Upper lobe of left lung (tissue), 6 donors: ENCODE data around the gene TP53BP1. TPM values are rescaled to one million over a fixed set of nuclear protein-coding genes. Genes with fewer than 3 reads are reported as not detected.
A peak's percentile ranks its signal among the peaks of the same experiment; 100 is the strongest.

Experiments used
- ATAC-seq, 2 donors: fragments of 200-7000 bp; cut with Tn5 transposase; one replicate each; pipeline ENCODE4 v1.9.1; 2022; ENCODE audit warnings: mild to moderate bottlenecking in 2 of 2, moderate library complexity in 2 of 2; ENCODE audit not compliant: low FRiP score in 2 of 2
- DNase-seq, 2 donors: peaks; one replicate each; pipeline ENCODE4 v3.0.0-alpha.2; 2019 to 2020
- H3K27ac ChIP-seq, 4 donors: fragments of 200-600 bp; sonication (generic); one replicate each; pipeline ENCODE4 v1.5.1; 2016 to 2019
- H3K27me3 ChIP-seq, 4 donors: fragments of 200-600 bp; sonication (generic); one replicate each; pipeline ENCODE4 v1.5.1; 2017 to 2019
- H3K36me3 ChIP-seq, 4 donors: fragments of 200-600 bp; sonication (generic); one replicate each; pipeline ENCODE4 v1.5.1; 2016 to 2019
- H3K4me1 ChIP-seq, 4 donors: fragments of 200-600 bp; sonication (generic); one replicate each; pipeline ENCODE4 v1.5.1; 2018 to 2019
- H3K4me3 ChIP-seq, 4 donors: fragments of 200-600 bp; sonication (generic); one replicate each; pipeline ENCODE4 v1.5.1; 2017 to 2019; ENCODE audit warnings: mild to moderate bottlenecking in 2 of 4, moderate library complexity in 1 of 4
- H3K9me3 ChIP-seq, 4 donors: fragments of 200-600 bp; sonication (generic); one replicate each; pipeline ENCODE4 v1.5.1; 2018 to 2019
- EP300 ChIP-seq, 4 donors: sonication (generic); formaldehyde crosslinking; IDR thresholded peaks; one replicate each; pipeline ENCODE4 v1.5.1; 2017; ENCODE audit warnings: antibody characterized with exemption in 4 of 4, control low read depth in 2 of 4
- POLR2A ChIP-seq, 4 donors: fragments of 450-650 bp; IDR thresholded peaks; one replicate each; pipeline ENCODE4 v1.5.1; 2016 to 2017; ENCODE audit warnings: antibody characterized with exemption in 4 of 4, mild to moderate bottlenecking in 2 of 4
- POLR2AphosphoS5 ChIP-seq, 2 donors: sonication (generic); formaldehyde crosslinking; IDR thresholded peaks; one replicate each; pipeline ENCODE4 v1.5.1; 2017; ENCODE audit warnings: antibody characterized with exemption in 2 of 2
- WGBS, 2 donors: methylation state at CpG; one replicate each; pipeline ENCODE4 v1.1.5; 2017 to 2018; 5-methylcytosine and 5-hydroxymethylcytosine counted together
- total RNA-seq, 6 donors: library from RNA; depleted of rRNA in 4 of 6; stranded (reverse); fragments of >200 nt in 4 of 6; gene quantifications; one replicate each; pipeline versions ENCODE4 v1.1.0 to v1.2.1, GENCODE V29; 2016 to 2021
- TF ChIP-seq, protein P1 (sequence below), 6 experiments: fragments of 450-650 bp in 4 of 6; fragments of 200-600 bp in 2 of 6; sonication (generic) in 2 of 6; IDR thresholded peaks; one replicate each; pipeline ENCODE4 v1.5.1; 2016 to 2019; ENCODE audit warnings: antibody characterized with exemption in 6 of 6
- donor health status: DM: no; HTN: no; CAD: no; lungs with moderate emphysema.
- donor health status: DM: no; HTN: yes; CAD: no; lungs with severe emphysema.

The TP53BP1 gene
- total RNA-seq, 6 donors from 2014 or later = 19.3 to 122 (median 28.7) TPM

DNA sequence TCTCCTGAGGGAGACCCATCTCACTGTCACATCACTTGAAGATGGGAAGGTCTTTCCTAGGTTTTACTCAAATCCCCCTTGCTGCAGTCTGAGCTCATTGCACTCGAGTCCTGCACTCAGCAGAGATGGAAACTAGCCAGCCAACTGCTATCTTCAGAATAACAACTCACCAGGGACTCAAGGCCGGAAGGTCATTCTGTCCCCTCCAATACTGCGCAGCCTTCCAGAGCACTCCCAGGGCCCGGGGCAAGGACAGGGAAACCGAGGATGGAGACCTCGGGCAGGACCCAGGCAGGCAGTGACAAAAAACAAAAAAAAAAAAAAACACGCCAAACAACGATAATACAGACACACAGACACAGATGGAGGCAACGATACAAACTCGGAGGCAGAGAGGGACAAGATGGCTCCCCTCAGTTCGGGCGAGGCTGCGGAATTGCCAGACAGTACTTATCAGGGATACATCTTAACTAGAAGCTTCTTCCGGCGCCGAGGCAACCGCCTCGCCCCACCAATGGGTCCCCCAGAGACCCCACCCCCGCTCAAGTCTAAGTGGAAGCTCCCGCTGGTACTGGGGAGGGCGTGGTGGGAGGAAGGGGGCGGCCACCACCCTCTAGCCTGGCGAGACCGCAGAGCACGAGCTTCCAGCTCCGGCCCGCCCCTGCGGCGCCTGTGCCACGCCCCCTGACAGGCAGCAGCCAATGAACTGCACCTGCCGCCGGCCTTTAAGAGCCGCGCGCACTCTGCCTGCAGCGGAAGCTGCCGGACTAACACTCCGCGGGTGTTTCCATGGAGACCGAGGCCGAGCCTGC, 17.4 kb upstream of the TP53BP1 start:
- Histone ChIP-seq H3K4me1 (peaks cover 6 to 22% (median 13%) of the 10 kb centered on the region in 4 donors), H3K27me3 (no peaks in the 10 kb centered on the region), H3K27ac (peak overlapping the region; percentile 71 to 80 (median 75)), H3K4me3 (peak overlapping the region; percentile 49 to 76 (median 63)), H3K36me3 (no peaks in the 10 kb centered on the region), H3K9me3 (no peaks in the 10 kb centered on the region)
- TF ChIP-seq POLR2AphosphoS5 (IDR thresholded peaks at IDR 0.05) = peak; percentile 29 to 63
- TF ChIP-seq, protein P1, sequence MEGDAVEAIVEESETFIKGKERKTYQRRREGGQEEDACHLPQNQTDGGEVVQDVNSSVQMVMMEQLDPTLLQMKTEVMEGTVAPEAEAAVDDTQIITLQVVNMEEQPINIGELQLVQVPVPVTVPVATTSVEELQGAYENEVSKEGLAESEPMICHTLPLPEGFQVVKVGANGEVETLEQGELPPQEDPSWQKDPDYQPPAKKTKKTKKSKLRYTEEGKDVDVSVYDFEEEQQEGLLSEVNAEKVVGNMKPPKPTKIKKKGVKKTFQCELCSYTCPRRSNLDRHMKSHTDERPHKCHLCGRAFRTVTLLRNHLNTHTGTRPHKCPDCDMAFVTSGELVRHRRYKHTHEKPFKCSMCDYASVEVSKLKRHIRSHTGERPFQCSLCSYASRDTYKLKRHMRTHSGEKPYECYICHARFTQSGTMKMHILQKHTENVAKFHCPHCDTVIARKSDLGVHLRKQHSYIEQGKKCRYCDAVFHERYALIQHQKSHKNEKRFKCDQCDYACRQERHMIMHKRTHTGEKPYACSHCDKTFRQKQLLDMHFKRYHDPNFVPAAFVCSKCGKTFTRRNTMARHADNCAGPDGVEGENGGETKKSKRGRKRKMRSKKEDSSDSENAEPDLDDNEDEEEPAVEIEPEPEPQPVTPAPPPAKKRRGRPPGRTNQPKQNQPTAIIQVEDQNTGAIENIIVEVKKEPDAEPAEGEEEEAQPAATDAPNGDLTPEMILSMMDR (IDR thresholded peaks at IDR 0.05) = peak in 4 of 6 experiments; percentile 16 to 40 (median 33)
- TF ChIP-seq EP300 (IDR thresholded peaks at IDR 0.05) = peak in 1 of 4 donors; percentile 21
- peak in 2 of 4 donors; percentile 24 to 66 for TF ChIP-seq POLR2A (IDR thresholded peaks at IDR 0.05)
- WGBS, 2 donors = 0 to 1% methylated on average over 19 to 32 of the region's 41 CpGs
- peak; percentile 99 to 100 for DNase-seq
- peak; percentile 99 for ATAC-seq

DNA sequence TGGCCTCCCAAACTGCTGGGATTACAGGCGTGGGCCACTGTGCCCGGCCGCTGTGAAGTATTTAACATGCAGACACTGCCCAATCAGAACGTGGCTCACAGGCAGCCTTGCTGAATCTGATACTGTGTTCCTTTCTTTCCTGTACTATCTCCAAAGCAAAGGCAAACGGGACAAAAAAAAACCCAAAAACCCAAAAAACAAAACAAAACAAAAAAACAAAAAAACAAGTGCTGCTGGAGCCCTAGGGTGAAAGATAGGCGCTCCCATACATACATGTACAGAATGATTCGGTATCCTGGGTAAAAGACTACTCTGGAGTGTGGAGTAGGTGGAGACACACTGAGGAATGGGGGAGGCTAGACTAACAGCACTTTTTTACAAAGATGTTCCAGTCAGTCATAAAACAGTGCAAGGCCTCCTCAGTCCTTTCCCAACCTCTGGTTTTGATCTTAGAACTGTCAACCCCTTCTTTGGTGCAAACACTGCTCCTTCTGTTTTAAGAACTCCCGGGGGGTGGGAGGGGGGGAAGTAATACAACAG, 16.8 kb upstream of the TP53BP1 start:
- ATAC-seq (no peak), DNase-seq (no peak)
- no peaks in the 10 kb centered on the region for H3K9me3 ChIP-seq
- TF ChIP-seq, protein P1 (IDR thresholded peaks at IDR 0.05) = no peak
- TF ChIP-seq POLR2AphosphoS5 (IDR thresholded peaks at IDR 0.05) (no peak), EP300 (IDR thresholded peaks at IDR 0.05) (no peak), POLR2A (IDR thresholded peaks at IDR 0.05) (no peak)
- peaks cover 6 to 22% (median 13%) of the 10 kb centered on the region in 4 donors for H3K4me1 ChIP-seq
- no peaks in the 10 kb centered on the region for H3K36me3 ChIP-seq
- H3K27ac ChIP-seq = peak overlapping the region; percentile 71 to 80 (median 75)
- WGBS, 2 donors = 50 to 54% methylated on average over 8 of the region's 8 CpGs
- no peaks in the 10 kb centered on the region for H3K27me3 ChIP-seq
- H3K4me3 ChIP-seq = peak overlapping the region in 3 of 4 donors; percentile 62 to 76 (median 64)

DNA sequence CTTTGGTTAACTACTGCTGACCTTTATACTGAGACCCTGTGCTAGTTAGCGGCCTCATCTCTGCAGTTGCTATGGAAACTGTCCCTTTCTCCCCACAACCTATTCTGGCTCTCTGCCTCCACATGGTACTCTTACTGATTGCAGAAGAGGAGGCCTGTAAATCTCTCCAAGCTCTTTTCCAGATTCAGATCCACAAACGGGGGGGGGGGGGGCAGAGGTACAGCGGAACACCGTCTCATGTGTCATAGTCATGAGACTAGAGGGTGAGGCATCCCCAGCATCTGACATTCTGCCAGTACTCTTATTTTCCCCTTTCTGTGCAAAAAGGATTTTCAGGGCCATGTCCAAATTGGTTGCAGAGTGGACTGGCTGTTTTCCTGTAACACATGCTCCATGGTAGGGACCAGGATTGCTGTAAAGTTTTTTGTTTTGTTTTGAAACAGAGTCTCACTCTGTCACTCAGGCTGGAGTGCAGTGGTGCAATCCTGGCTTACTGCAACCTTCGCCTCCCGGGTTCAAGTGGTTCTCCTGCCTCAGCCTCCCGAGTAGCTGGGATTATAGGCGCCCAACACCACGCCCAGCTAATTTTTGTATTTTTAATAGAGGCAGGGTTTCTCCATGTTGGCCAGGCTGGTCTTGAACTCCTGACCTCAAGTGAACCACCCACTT, 16.2 kb upstream of the TP53BP1 start:
- no peak for DNase-seq
- no peaks in the 10 kb centered on the region for H3K36me3 ChIP-seq
- ATAC-seq = no peak
- H3K27me3 ChIP-seq = no peaks in the 10 kb centered on the region
- no peaks in the 10 kb centered on the region for H3K9me3 ChIP-seq
- no peak overlapping the region for H3K4me3 ChIP-seq
- H3K27ac ChIP-seq = peak overlapping the region in 2 of 4 donors; percentile 40 to 80
- WGBS, 2 donors = 70 to 75% methylated on average over 9 of the region's 9 CpGs
- TF ChIP-seq EP300 (IDR thresholded peaks at IDR 0.05) (no peak), POLR2A (IDR thresholded peaks at IDR 0.05) (no peak)
- peaks cover 6 to 22% (median 13%) of the 10 kb centered on the region in 4 donors for H3K4me1 ChIP-seq

DNA sequence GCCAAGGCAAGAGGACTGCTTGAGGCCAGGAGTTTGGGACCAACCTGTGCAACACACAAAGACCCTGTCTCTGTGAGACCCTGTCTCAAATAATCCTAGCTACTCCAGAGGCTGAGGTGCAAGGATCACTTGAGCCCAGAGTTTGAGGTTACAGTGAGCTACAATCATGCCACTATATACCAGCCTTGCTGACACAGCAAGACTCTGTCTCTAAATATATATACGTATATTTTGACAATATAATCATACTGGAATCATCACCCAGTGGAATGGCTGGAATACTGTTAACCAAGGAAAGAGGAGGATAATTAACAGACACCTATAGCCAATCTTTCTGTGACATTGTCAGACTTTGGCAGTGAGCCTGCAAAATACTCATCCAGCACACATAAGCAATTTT, 15.5 kb upstream of the TP53BP1 start:
- Histone ChIP-seq H3K9me3 (no peaks in the 10 kb centered on the region), H3K27ac (no peak overlapping the region), H3K27me3 (no peaks in the 10 kb centered on the region), H3K4me1 (peaks cover 6 to 22% (median 13%) of the 10 kb centered on the region in 4 donors), H3K36me3 (no peaks in the 10 kb centered on the region), H3K4me3 (no peak overlapping the region)
- DNase-seq (no peak), ATAC-seq (no peak)
- 82 to 92% methylated on average over 1 of the region's 1 CpG for WGBS, 2 donors
- TF ChIP-seq POLR2AphosphoS5 (IDR thresholded peaks at IDR 0.05) = no peak
- no peak for TF ChIP-seq POLR2A (IDR thresholded peaks at IDR 0.05)
- TF ChIP-seq, protein P1 (IDR thresholded peaks at IDR 0.05) = no peak
- no peak for TF ChIP-seq EP300 (IDR thresholded peaks at IDR 0.05)

DNA sequence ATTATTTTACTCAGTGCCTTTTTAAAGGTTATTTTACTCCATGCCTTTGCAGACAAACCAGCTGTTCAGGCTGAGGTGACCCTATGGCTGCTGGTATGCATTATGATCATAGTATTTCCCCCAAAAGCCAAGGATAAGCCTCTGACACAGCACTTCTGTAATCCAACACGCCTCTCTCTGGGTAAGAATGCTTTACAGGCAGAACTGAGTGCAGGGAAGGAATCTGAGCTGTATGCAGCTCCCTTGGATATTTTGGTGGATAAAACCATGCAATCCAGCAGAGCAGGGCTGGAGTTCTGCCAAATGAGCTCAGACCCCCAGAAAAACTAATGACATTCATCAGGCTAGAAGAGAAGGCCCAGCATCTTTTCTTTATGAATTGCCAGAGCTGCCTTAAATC, 12.8 kb upstream of the TP53BP1 start:
- no peaks in the 10 kb centered on the region for H3K36me3 ChIP-seq
- DNase-seq (no peak), ATAC-seq (no peak)
- 65 to 67% methylated on average over 1 of the region's 1 CpG for WGBS, 2 donors
- TF ChIP-seq, protein P1 (IDR thresholded peaks at IDR 0.05) = no peak
- TF ChIP-seq POLR2AphosphoS5 (IDR thresholded peaks at IDR 0.05) (no peak), POLR2A (IDR thresholded peaks at IDR 0.05) (no peak), EP300 (IDR thresholded peaks at IDR 0.05) (no peak)
- H3K27ac ChIP-seq = no peak overlapping the region
- no peak overlapping the region for H3K4me3 ChIP-seq
- no peaks in the 10 kb centered on the region for H3K9me3 ChIP-seq
- H3K27me3 ChIP-seq = no peaks in the 10 kb centered on the region
- H3K4me1 ChIP-seq = peaks cover 0 to 14% (median 7%) of the 10 kb centered on the region in 4 donors
